SIG-M5 treated with dmso at 0.1 percent for 504 hours (cell line): ENCODE results near the gene ATP6AP1.

Source experiments
- DNase-seq: peaks from one replicate; lab custom pipeline; 2025; ENCODE audit not compliant: unreplicated experiment; lab: John Stamatoyannopoulos, UW

The ATP6AP1 gene

DNA sequence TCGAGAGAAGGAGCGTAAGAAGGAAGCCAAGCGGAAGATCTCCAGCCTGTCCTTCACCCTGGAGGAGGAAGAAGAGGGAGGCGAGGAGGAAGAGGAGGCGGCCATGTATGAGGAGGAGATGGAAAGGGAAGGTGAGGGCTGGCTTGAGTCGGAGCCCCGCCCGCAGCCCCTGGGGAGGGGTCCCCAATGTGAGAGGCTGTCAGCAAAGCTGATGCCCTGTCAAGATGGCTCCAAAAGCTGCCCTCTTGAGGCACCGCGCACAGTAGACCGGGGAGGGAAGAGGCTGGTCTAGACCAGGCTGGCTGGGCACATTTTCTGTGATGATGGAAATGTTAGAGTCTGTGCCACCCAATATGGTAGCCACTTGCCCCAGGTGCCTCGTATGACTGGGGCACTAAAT is 18.0 kb downstream of the ATP6AP1 start:
- DNase-seq: no peak

DNA sequence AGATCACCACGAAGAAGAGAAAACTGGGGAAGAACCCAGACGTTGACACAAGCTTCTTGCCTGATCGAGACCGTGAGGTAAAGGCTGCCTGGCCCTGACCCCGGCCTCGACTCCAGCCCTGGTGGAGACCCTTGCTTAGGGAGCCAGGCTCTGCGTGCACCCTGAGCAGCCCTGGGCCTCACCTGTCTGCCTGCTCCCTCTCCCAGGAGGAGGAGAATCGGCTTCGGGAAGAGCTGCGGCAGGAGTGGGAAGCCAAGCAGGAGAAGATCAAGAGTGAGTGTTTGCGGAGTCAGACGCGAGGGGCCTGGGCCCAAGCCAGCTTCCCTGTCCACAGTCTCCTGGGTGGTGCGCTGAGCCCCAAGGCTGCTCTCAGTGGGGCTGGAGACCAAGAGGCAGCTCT is 20.0 kb downstream of the ATP6AP1 start:
- DNase-seq: no peak

DNA sequence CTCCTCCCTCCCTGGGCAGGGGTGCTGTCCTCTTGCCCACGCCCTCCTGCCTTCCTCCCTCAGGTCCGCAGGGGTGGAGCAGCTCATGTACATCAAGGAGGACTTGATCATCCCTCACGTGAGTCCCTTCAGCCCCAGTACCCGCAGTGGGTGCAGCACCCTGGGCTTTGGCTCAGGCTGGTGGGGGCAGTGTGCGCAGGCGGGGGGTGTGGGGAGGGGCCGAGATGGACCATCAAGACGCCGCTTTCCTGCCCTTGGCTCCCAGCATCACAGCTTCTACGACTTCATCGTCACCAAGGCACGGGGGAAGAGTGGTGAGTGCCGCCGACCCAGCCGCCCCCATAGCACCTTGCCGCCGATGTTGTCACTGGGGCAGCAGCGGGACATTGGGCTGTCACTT is 21.1 kb downstream of the ATP6AP1 start:
- DNase-seq: no peak

DNA sequence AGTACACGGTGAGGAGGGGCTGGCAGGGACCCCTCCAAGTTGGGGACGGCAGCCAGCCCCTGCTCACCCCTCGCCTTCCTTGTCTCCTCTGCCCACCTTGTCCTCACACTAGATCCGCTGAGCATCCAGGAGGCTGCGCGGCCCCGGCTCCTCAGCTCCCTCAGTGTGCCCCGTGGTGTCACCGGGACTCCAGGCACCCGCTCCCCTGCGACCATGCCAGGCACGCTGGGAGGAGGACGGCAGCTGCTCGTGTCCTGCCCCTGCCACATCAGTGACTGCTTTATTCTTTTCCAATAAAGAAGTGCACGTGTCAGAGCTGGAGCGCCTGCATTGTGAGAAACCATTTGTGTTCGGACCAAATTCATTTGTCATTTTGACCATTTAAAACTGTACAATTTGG is 21.8 kb downstream of the ATP6AP1 start:
- DNase-seq: no peak

DNA sequence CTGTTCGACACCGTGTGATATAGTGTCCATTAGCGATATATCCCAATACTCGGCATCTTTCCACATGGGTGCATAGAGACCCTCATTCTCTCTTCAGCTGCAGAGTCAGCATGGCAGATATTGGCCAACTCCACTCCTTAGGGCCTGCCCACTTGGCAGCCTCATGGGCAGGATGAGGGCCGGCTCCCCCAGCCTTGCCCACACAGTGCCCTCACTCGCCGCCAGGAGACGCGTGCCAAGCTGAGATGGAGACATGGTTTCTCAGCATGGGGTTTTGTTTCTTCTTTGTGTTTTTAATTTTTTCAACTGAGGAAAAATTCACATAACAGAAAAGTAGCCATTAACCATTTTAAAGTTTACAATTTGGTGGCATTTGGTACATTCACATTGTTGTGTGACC is 24.3 kb downstream of the ATP6AP1 start:
- DNase-seq: no peak

DNA sequence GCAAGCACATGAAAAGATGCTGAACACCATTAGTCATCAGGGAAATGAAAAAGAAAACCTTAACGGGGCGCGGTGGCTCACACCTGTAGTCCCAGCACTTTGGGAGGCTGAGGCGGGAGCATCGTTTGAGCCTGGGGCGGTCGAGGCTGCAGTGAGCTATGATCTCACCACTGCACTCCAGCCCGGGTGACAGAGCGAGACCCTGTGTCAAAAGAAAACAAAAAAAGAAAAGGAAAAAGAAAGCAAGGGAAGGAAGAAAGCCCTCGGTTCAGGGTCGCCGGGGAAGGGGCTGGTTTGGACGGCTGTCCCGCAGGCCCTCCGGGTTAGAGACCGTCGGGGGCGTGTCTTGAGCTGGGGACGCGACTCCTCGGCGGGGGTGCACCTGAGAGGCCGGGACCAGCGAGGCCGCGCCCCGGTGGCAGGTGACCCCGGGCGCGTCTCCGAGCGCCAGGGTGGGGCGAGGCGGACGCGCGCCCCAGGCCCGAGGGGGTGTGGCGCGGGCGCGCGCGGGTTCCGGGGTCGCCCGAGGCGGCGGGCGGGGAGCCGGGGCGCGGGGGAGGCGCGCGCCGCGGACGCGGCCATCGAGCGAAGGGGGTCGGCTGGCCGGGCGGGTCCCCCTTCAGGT is 29.1 kb downstream of the ATP6AP1 start:
- DNase-seq: peak; percentile 7

DNA sequence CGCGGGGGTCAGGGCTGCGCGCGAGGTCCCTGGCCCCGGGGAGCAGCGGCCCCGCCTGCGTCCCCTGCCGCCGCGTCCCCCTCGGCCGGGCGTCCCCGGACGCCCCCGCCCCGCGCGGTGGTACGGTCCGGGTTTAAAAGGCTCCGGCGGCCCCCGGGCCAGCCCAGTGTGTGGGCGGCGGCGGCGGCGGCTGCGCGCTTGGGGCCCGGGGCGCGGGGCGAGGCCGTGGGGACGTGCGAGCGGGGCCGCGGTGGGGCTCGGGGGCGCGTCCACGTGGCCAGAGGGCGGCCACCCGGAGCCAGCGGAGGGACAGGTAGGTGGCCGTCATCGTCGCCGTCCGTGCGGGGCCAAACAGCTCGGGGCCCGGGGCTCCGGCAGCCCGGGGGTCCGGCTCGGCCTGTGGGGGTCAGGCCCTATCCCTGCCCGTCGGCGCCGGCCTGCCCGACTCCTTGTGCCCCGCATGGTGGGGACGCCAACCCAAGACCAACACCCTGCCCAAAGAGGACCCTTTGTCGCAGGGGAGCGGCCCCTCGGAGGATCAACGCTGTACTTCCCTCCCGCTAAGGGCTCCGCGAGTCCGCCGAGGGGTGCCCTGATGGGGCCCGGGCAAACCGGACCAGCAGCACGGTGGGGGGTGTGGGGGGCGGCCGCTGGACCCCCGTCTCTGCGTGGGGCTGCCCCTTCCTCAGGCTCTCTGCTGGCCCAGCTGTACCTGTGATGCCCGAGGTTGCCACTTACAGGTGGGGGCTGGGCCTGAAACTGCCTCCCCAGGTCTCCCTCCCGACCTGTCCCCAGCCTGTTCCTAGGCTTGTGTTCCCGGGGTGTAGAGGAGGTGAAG is 29.9 kb downstream of the ATP6AP1 start, which contains the start of gene PLXNA3:
TSS of gene PLXNA3 (plus strand) at position 166 of the 838 bp plus-strand sequence. CDS start 1,903 bp downstream, outside the sequence.
- no peak for DNase-seq

DNA sequence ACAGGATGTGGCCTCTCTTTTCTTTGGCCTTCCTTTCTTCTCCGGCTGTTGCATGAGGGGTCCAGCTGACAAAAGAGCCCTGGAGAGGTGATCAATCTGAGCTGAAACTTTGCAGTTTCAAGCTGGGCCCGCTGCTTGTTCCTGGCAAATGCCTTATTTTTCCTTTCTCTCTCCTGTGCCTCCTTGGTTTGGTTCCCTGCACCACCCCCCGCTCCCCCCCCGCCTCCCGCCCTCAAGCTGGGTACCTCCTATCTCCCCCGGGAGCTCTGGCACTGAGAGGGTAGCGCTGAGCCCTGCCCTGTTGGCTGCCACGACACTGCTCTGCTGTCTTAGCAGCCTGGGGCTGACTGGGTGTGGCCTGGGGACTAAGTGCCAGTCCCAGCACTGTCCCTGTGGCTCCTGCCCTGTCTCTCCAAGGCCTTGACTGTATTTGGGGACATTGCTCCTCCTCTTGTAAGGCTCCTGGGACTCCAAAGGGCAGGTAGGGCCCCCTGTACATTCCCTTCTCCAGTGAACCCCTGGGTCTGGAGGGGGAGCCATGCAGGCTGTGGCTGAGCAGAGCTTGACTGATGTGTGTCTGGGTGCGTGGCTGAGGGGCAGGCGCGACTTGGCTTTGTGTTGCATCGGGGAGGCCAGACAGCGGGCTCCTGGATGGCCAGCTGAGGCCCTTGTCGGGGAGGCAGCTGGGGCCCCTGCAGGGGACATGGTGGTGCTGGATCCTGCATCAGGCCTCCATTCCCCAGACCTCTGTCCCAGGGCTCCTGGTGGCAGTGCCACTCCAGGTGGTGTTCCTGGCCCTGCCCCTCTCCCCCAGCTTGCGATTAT is 30.7 kb downstream of the ATP6AP1 start:
- DNase-seq: peak; percentile 21

DNA sequence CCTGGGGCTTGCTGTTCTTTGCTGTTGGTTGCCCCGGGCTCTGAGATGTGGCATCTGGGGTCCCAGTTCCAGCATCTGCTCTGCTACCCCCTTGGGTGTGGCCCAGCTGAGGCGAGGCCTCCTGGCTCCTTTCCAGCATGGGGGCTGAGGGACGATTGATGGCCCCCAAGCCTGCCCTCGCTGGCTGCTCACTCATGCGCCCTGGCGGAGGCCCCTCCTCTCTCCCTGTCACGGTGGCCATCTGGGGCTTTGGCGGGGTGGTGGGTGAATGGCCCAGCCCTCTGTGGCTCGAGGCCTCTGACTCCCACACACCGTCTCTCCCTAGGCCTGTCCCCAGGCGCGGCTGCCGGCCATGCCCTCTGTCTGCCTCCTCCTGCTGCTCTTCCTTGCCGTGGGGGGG is 31.4 kb downstream of the ATP6AP1 start:
- DNase-seq: no peak

DNA sequence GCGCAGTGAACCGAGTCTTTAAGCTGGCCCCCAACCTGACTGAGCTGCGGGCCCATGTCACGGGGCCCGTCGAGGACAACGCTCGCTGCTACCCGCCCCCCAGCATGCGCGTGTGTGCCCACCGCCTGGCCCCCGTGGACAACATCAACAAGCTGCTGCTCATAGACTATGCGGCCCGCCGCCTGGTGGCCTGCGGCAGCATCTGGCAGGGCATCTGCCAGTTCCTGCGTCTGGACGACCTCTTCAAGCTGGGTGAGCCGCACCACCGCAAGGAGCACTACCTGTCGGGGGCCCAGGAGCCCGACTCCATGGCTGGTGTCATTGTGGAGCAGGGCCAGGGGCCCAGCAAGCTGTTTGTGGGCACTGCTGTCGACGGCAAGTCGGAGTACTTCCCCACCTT is 31.8 kb downstream of the ATP6AP1 start:
- no peak for DNase-seq

DNA sequence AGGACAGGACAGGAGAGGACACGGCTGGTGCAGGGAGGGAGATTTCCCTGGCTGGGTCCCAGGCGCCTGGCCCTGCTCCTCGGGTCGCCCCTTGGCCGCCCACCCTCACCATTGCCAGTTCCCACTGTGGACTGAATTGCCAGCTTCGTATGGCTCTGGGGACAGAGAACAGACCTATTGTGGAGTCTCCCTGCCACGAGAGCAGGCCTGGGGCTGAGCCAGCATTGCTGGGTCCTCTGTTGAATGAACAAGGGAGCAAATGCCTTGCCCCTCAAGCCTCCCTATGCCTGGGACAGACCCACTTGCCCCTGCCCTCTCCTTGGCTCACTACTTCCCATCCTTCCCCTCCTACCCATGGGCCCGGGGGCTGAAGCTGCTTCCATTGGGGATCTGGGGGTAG is 33.9 kb downstream of the ATP6AP1 start:
- DNase-seq: no peak

DNA sequence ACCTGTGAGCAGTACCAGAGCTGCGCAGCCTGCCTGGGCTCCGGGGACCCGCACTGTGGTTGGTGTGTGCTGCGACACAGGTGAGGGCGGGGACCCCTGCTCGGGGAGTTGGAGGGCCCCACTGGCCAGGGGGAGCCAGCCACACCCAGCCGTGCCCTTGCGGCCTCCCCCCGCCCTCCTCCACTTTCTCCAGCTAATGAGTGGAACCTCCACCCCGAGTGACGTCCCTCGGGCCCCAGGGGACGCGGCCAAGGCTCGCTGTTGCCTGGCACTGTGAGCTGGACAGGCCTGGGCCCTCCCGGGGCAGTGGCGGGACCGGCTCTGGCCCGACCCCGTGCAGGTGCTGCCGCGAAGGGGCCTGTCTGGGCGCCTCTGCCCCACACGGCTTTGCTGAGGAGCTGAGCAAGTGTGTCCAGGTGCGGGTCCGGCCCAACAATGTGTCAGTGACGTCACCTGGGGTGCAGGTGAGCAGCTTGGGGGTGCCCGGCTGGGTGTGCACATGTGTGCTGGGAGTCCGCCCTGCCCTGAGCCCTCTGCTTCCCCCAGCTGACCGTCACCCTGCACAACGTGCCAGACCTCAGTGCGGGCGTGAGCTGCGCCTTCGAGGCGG is 35.2 kb downstream of the ATP6AP1 start:
- DNase-seq: no peak

DNA sequence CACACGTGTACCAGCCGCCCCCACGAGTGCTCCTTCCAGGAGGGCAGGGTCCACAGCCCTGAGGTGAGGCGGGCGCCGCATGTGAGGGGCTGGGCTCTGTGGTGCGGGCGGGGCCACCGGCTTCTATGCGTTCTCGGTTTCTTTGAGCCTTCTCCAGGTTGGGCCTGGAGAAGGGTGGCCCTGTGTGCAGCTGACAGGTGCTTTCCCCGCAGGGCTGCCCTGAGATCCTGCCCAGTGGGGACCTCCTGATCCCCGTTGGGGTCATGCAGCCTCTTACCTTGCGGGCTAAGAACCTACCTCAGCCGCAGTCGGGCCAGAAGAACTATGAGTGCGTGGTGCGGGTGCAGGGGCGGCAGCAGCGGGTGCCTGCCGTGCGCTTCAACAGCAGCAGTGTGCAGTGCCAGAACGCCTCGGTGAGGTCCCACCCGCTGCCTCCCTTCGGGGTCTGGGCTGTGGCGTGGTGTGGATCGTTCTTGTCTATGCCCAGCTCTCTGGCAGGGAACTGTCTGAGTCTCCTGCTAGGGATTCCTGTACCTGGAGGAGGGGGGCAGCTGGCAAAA is 36.4 kb downstream of the ATP6AP1 start:
- no peak for DNase-seq

DNA sequence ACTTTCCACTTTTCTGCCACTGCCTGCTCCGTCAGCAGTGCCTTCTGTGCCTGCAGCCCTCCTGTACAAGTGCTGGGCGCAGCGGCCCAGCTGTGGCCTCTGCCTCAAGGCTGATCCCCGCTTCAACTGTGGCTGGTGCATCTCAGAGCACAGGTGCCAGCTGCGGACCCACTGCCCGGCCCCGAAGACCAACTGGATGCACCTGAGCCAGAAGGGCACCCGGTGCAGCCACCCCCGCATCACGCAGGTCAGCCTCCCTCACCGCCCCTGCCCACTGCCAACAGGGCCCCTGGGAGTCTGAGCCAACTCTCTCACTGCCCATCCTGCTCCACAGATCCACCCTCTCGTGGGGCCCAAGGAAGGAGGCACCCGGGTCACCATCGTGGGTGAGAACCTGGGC is 37.1 kb downstream of the ATP6AP1 start:
- no peak for DNase-seq

DNA sequence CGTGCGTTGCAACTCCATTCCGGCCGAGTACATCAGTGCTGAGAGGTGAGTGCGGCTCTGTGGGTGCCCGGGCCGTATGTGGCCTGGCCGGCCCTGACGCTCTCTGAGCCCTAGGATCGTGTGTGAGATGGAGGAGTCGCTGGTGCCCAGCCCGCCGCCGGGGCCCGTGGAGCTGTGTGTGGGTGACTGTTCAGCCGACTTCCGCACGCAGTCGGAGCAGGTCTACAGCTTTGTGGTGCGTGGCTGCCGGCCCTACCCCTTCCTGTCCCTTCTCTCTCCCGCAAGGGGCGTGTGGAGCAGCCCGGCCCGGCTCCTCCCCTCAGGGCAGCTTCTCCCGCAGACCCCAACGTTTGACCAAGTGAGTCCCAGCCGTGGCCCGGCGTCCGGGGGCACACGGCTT is 37.6 kb downstream of the ATP6AP1 start:
- no peak for DNase-seq

DNA sequence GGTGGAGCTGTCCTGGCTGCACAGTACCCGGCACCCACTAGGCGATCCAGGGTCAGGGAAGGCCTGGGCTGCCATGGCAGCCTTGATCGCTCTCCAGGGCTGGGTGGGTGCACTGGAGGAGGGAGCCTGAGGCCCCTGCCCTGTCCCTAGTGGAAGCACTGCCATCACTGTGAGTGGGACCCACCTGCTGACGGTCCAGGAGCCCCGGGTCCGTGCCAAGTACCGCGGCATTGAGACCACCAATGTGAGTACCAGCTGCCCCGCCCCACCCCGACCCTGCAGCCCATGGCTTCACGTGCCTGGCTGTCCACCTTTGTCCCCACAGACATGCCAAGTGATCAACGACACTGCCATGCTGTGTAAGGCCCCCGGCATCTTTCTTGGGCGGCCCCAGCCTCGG is 38.4 kb downstream of the ATP6AP1 start:
- no peak for DNase-seq

DNA sequence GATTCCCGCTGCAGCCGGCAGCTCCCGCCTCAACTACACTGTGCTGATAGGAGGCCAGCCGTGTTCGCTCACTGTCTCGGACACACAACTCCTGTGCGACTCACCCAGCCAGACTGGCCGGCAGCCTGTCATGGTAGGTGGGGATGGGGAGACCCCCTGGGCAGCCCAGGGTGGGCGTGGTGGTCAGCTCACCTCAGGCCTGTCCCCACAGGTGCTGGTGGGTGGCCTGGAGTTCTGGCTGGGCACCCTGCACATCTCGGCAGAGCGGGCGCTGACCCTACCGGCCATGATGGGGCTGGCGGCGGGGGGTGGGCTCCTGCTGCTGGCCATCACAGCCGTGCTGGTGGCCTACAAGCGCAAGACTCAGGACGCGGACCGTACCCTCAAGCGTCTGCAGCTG is 39.1 kb downstream of the ATP6AP1 start:
- DNase-seq: no peak

DNA sequence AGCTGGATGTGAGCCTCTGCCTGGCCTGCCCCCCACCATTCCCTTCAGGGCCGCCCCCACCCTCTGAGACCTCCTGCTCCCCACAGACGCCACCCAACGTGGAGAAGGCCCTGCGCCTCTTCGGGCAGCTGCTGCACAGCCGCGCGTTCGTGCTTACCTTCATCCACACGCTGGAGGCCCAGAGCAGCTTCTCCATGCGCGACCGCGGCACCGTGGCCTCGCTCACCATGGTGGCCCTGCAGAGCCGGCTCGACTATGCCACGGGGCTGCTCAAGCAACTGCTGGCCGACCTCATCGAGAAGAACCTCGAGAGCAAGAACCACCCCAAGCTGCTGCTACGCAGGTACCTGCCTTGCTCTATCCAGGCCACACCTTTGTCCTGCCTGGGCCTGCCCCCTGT is 39.7 kb downstream of the ATP6AP1 start:
- no peak for DNase-seq

DNA sequence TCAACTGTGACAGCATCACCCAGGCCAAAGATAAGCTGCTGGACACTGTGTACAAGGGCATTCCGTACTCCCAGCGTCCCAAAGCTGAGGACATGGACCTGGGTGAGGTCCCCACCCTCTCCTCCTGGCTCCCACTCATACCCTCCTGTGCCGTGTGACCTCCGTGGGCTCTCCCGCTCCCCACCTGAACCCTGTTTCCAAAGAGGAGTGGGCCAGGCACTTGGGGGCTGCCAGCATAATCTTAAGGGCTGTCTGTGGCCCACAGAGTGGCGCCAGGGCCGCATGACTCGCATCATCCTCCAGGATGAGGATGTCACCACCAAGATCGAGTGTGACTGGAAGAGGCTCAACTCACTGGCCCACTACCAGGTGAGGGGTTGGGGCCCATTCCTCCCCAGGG is 40.6 kb downstream of the ATP6AP1 start:
- DNase-seq: no peak

DNA sequence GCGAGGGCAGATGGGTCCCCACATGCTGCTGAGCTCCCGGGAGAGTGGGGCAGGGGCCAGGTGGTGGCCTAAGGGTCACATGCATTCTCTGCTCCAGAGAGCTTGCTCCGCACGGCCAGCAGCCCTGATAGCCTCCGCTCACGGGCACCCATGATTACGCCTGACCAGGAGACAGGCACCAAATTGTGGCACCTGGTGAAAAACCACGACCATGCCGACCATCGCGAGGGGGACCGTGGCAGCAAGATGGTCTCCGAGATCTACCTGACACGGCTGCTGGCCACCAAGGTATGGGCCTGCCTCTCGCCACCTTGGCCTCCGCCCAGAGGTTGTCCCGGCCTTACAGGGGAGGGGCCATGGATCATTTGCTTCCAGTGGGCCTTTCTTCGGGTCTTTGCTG is 41.4 kb downstream of the ATP6AP1 start:
- no peak for DNase-seq

DNA sequence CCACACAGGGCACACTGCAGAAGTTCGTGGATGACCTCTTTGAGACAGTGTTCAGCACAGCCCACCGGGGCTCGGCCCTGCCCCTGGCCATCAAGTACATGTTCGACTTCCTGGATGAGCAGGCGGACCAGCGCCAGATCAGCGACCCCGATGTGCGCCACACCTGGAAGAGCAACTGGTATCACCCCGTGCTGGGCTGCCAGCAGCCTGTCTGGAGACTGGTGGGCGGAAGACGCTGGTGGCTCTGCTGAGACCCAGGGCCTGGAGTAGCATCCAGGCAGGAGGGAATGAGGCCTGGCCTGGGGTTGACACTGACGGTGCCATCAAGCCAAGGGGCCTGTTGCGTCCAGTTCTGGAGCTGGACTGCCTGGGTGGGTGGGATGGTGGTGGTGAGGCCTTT is 42.0 kb downstream of the ATP6AP1 start:
- DNase-seq: no peak
